Measurements from ENCODE around the gene PRICKLE1. TPM values are rescaled to one million over a fixed set of nuclear protein-coding genes. Genes with fewer than 3 reads are reported as not detected.

Gene PRICKLE1
- total RNA-seq, 1 donor from 2014 or later: 34.3 TPM

DNA sequence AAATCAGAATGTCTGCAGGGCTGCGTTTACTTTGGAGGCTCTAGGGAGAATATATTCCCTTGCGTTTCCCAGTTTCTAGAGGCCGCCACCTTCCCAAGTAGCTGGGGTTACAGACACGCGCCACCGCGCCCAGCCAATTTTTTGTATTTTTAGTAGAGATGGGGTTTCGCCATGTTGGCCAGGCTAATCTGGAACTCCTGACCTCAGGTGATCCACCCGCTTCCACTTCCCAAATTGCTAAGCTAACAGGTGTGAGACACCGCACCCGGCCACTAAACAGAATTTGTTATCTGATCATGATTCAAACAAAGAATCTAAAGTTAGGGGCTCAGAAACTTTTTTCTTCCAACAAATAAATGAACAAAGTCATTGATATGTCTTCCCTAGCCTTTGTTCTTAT lies 148.9 kb downstream of the PRICKLE1 start:
- intact Hi-C loops (cut with DNase I): no loop called here
- DNase-seq (ENCODE audit: low spot score): no peak

DNA sequence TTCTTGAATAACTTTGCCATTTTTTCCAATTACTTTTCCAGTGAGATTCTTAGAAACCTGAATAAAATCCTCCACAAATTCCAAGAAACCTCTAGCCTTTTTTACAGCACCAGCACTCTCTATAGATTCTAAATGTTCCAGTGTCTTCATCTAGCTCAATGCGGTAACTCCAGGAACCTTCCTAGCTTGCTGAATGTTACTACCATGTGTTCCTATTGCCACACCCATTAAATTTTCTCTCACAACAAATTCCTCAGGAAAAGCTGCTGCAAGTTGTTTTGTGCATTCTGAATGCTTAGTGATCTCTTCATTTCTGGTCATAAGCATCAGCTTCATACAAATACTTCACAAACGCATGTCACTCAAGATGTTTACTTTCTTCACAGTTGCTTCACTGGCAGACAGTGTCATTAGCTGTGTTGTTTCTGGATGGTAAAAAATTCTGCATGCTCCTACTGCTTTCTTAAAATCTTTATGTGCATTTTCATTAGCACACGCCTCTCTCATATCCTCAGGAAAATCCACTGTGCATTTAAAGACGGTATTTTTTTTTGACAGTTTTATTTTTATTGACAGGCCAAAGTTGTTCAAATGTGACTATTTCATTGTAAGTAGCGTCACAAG lies 156.9 kb downstream of the PRICKLE1 start:
- no peak for DNase-seq (ENCODE audit: low spot score)
- intact Hi-C loops (cut with DNase I): no loop called here

DNA sequence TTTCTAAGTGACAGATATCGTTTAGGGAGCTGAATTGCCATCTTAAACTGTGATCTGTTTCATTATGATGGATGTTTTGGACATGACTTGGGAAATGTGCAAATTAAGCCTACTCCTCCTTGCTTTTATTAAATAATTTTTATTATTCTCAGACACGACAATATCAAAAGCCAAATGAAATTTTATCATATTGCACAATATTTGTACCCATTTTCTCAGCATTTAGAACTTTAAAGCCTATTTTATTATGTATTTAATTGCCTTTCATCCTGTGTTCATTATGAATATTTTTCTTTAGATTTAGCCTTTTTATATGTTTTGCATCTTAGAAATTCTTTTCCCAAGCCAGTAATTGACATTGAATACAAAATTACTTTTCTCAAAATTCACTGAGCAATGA lies 160.7 kb downstream of the PRICKLE1 start:
- DNase-seq (ENCODE audit: low spot score): no peak
- intact Hi-C loops (cut with DNase I): no loop called here

DNA sequence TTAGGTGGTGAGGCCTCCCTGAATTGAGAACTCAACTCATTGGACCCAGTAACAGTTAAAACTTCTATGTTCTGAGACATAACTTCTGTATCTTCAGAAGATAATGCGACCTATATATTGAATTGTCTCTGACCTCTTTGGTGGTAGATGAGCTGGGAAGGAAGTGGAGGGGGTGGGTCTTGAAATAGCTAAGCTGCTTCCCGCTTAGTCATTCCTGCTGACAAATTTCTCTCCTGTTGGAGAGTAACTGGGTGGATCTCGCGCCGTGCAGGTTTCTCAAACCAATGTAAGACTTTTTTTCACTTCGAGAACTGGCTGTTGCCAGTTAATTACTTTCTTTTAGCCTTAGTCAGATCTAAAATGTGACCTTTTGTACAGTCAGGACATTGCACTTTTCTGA lies 162.8 kb downstream of the PRICKLE1 start:
- intact Hi-C loops (cut with DNase I): no loop called here
- no peak for DNase-seq (ENCODE audit: low spot score)

DNA sequence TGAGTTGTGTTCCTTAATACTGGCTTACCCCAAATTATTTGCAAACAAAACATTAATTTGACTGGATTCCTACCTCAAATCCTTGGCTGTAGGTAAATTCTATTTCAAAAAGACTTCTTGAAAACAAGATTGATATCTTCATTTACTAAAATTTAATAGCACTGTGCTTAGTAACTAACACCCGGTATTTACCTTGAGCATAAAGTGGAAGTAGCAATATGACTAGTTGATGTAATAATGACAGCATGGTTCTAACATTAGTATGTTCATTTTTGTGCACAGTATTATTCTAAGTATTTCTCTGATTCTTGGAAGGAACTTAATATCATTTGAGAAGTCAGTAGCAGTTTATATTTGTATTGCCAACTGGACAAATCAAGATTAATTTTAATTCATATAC lies 166.8 kb downstream of the PRICKLE1 start:
- intact Hi-C loops (cut with DNase I): no loop called here

DNA sequence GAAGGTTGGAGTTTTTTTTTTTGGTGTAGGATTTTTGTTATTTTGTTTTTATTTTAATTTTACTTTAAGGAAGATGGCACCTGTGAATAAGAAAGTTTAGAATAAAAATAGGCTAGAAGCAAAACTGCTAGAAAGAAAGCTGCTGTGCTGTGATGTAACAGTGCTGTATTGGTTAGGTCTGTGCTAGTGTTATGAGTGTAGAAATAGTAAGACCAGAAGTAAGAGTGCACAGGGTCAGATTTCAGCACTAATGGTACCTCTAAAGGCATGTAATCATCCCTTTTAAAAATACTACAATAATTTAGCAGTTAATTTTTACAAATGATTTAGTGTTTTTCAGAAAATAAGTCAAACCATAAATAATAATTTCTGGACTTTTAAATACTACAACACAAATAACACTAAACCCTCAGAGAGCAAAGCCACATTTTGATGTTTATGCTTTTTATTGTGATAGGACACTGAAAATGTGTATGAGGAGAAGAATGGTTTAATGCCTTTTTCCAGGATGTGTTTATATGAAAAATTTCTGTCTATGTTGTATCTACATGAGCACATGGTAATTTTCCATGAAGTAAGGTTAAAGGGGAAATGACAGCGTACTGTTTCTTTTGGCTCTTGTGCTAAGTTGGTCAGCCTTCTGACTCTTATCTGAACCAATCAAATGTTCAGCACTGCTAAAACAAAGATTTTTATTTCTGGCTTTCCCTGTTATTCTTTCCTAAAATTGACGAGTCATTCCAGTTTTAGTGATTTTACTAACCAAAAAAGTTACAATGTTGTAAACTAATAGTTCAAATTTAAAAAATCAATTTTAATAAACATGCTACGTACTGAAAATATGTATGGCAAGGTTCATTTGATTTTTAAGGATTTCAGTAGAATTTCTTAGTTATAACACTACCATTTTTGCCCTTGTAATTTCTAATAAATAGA lies 167.4 kb downstream of the PRICKLE1 start:
- DNase-seq (ENCODE audit: low spot score): no peak

More for the DNA sequence above, 166.8 kb downstream of the PRICKLE1 start:
- no peak for DNase-seq (ENCODE audit: low spot score)

DNA sequence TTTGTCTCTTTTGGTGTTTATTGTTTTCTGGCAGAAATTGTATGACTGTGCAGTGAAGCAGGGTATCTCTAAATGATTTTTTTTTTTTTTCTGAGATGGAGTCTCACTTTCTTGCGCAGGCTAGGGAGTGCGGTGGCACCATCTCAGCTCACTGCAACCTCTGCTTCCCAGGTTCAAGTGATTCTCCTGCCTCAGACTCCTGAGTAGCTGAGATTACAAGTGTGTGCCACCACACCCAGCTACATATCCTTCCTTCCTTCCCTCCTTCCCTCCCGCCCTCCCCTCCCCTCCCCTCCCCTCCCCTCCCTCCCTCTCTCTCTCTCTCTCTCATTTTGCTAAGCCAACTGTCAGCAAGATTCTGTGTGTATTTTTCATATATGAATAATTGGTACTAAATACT lies 169.2 kb downstream of the PRICKLE1 start:
- DNase-seq (ENCODE audit: low spot score): no peak
- intact Hi-C loops (cut with DNase I): no loop called here

More for the DNA sequence above, 167.4 kb downstream of the PRICKLE1 start:
- intact Hi-C loops (cut with DNase I): no loop called here

DNA sequence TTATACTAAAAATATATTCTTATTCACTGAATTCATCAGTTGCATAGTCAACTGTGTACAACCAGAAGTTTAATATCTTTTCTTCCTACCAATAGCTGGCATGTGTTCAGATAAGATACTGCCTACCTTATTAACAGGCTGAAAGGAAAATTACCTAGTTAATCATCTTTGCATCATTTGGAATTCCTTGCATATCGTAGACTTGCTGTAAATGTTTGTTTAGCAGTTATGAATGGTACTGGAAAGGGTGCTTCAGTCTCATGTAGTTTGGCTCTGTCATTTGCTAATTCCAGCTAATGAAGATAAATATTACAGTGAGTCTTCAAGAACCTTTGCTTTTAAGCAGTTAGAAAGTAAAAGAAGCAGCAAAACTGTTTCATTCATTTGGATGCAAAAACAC lies 179.2 kb downstream of the PRICKLE1 start:
- no peak for DNase-seq (ENCODE audit: low spot score)
- intact Hi-C loops (cut with DNase I): no loop called here

DNA sequence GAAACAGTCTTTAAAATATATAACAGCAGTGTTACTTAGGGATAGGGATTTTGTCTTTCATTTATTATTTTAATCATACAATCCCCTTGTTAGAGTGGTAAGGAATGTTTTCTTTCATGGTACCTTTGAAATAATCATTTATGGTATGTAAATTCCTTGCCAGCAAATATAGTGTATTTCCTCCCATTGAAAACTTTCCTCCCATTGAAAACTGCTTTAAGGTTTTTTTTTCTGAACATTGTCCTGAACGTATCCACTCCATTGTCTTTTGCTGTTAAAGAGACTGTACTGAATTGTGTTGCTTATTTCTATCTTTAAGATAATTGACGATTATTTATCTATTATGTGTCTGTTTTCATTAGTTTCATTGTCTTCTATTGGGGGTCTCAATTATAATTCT lies 180.1 kb downstream of the PRICKLE1 start:
- no peak for DNase-seq (ENCODE audit: low spot score)
- intact Hi-C loops (cut with DNase I): no loop called here

DNA sequence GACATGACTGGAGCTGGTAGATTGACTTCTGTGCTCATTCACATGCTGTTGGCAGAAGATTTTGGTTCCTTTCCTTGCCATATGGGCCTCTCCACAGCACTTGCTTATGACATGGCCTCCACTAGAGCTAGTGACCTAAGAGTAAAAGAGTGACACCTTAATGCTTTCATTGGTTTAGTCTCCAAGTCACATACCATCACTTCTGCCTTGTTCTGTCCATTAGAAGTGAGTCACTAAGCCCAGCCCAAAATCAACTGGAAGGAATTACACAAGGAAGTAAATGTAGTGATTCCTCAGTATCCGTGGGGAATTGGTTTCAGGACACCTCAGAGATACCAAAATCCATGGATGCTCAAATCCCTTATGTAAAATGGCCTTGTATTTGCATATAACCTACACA lies 182.2 kb downstream of the PRICKLE1 start:
- intact Hi-C loops (cut with DNase I): no loop called here
- DNase-seq (ENCODE audit: low spot score): no peak
